Suprapubic skin (tissue), 4 donors: ENCODE measurements around the gene C22orf39. TPM values are rescaled to one million over a fixed set of nuclear protein-coding genes. Genes with fewer than 3 reads are reported as not detected.

Experiments
- DNase-seq, 2 donors: peaks; one replicate each; pipeline ENCODE4 v3.0.0-alpha.2; 2019; ENCODE audit warnings: low spot score in 2 of 2
- H3K27ac ChIP-seq: fragments of 200-600 bp; sonication (generic); one replicate; pipeline ENCODE4 v1.5.1; 2019
- H3K27me3 ChIP-seq: fragments of 200-600 bp; sonication (generic); one replicate; pipeline ENCODE4 v1.5.1; 2019
- H3K36me3 ChIP-seq: fragments of 200-600 bp; sonication (generic); one replicate; pipeline ENCODE4 v1.5.1; 2019
- H3K4me1 ChIP-seq: fragments of 200-600 bp; sonication (generic); one replicate; pipeline ENCODE4 v1.5.1; 2019
- H3K4me3 ChIP-seq: fragments of 200-600 bp; sonication (generic); one replicate; pipeline ENCODE4 v1.5.1; 2019; ENCODE audit warnings: mild to moderate bottlenecking
- H3K9me3 ChIP-seq: fragments of 200-600 bp; sonication (generic); one replicate; pipeline ENCODE4 v1.5.1; 2019
- EP300 ChIP-seq: sonication (generic); formaldehyde crosslinking; IDR thresholded peaks from one replicate; pipeline ENCODE4 v1.6.1; 2017; ENCODE audit warnings: antibody characterized with exemption
- POLR2A ChIP-seq, 2 donors: fragments of 450-650 bp; IDR thresholded peaks; one replicate each; pipeline ENCODE4 v1.6.1; 2017; ENCODE audit warnings: antibody characterized with exemption in 2 of 2, mild to moderate bottlenecking in 2 of 2, moderate library complexity in 2 of 2
- POLR2AphosphoS5 ChIP-seq, 3 donors: sonication (generic); formaldehyde crosslinking; IDR thresholded peaks; one replicate each; pipeline ENCODE4 v1.6.1; 2017; ENCODE audit warnings: antibody characterized with exemption in 3 of 3
- WGBS: methylation state at CpG from one replicate; pipeline ENCODE4 v1.1.5; 2018; 5-methylcytosine and 5-hydroxymethylcytosine counted together
- total RNA-seq, 4 donors: library from RNA; depleted of rRNA; stranded (reverse); fragments of >200 nt; gene quantifications; one replicate each; pipeline ENCODE4 v1.1.0, GENCODE V29; 2016
- TF ChIP-seq, protein P1 (sequence below), 2 donors: fragments of 200-600 bp in 1 of 2; fragments of 450-650 bp in 1 of 2; sonication (generic) in 1 of 2; IDR thresholded peaks; one replicate each; pipeline ENCODE4 v1.5.1; 2016 to 2019; ENCODE audit warnings: antibody characterized with exemption in 2 of 2, mild to moderate bottlenecking in 1 of 2, moderate library complexity in 1 of 2

C22orf39 gene
- total RNA-seq, 4 donors from 2014 or later, result 49.4 to 67.0 (median 51.7) TPM

DNA sequence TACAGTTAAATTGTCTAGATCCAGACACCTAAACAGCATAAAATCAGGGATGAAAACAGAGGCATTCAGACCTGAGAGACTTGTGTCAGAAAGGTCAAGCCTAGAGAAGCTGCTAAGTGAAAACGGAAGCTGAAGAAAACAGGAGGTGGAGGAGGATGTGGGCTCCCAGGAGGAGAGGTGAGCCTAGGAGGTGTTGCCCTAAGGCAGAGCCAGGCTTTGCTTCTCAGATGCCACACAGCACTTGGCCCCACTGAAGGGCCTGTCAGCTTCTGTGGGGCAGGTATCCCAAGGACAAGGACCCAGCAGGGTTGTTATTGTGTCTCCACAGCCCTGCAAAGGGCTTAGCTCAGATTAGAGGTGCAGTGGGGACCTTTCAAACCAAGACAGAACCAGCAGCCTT is 17.0 kb upstream of the C22orf39 start:
- H3K27me3 ChIP-seq, result no peaks in the 10 kb centered on the region
- no peak overlapping the region for H3K4me3 ChIP-seq
- 82% methylated on average over 1 of the region's 1 CpG for WGBS
- no peak overlapping the region for H3K27ac ChIP-seq
- DNase-seq, result peak in 1 of 2 donors; percentile 32
- peaks cover 76% of the 10 kb centered on the region for H3K36me3 ChIP-seq
- TF ChIP-seq POLR2AphosphoS5 (IDR thresholded peaks at IDR 0.05) (no peak), POLR2A (IDR thresholded peaks at IDR 0.05) (no peak), EP300 (no peak)
- TF ChIP-seq, protein P1, sequence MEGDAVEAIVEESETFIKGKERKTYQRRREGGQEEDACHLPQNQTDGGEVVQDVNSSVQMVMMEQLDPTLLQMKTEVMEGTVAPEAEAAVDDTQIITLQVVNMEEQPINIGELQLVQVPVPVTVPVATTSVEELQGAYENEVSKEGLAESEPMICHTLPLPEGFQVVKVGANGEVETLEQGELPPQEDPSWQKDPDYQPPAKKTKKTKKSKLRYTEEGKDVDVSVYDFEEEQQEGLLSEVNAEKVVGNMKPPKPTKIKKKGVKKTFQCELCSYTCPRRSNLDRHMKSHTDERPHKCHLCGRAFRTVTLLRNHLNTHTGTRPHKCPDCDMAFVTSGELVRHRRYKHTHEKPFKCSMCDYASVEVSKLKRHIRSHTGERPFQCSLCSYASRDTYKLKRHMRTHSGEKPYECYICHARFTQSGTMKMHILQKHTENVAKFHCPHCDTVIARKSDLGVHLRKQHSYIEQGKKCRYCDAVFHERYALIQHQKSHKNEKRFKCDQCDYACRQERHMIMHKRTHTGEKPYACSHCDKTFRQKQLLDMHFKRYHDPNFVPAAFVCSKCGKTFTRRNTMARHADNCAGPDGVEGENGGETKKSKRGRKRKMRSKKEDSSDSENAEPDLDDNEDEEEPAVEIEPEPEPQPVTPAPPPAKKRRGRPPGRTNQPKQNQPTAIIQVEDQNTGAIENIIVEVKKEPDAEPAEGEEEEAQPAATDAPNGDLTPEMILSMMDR (IDR thresholded peaks at IDR 0.05), result no peak
- no peaks in the 10 kb centered on the region for H3K9me3 ChIP-seq
- H3K4me1 ChIP-seq, result peaks cover 3% of the 10 kb centered on the region

DNA sequence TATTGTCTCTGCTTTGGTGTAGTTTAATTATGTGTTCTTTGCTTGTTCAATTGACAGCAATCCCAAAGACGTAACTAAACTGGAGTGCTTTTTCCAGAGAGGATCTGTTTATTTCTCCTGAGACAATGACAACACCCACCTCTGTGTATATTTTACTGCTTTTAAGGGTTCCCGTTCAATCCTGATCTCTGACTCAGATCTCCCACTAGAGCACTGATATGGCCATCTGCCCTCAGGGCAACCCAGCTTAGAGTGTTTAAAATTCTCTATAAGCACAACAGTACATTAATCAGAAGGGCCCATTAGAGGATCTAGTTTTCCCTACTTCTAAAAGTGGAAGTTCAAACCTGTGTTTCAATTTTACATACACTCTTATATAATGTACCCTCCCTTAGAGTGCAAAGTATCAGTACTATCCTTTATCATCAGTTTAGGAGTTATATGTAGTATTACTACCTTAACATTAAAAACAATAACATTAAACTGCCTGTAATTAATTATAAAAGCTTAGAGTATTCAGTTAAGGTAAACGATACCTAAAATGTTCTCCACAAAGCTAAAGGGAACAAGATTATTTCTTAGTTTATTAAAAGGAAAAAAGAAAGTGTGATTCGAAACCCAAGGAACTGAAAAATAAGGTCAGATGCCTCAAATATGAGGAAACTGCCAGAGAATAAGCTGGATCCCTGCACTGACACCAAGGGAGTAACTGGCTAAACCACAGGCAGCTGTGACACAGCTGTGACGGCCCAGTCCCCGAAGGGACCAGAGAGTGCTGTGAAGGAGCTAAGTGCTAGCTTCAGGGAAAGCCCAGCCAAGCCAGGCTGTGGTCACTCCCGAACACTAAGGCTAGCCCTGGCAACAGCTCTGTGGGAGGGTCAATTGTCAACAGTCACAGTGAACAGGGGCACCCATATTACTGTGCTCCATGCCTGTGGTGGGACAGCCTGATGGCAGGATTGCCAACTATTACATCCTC is 16.3 kb upstream of the C22orf39 start:
- Histone ChIP-seq H3K27ac (no peak overlapping the region), H3K27me3 (no peaks in the 10 kb centered on the region), H3K36me3 (peaks cover 75% of the 10 kb centered on the region), H3K4me1 (peaks cover 3% of the 10 kb centered on the region), H3K4me3 (no peak overlapping the region), H3K9me3 (no peaks in the 10 kb centered on the region)
- whole genome bisulfite sequencing, result 68% methylated on average over 7 of the region's 7 CpGs
- DNase-seq, result no peak
- TF ChIP-seq POLR2A (IDR thresholded peaks at IDR 0.05), result no peak
- TF ChIP-seq, protein P1 (IDR thresholded peaks at IDR 0.05), result no peak
- TF ChIP-seq EP300, result no peak
- no peak for TF ChIP-seq POLR2AphosphoS5 (IDR thresholded peaks at IDR 0.05)

DNA sequence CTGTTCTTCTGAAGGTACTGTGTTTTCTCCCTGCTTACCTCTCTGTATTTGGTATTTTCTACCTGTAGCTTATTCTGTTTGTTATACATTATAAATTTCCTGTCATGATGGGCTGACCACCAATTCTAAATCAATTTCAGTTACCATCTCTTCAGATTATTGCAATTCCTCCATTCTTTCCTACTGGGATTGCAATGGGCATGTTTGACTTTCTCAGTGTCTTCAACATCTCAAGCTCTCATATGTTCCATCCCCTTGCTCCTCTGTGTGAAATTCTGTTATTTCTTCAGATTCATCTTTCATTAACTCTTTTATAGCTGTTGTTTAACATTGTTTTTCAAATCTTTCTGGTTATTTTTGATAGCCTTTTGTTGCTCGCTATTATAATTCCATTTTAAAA is 15.5 kb upstream of the C22orf39 start:
- Histone ChIP-seq H3K36me3 (peaks cover 75% of the 10 kb centered on the region), H3K27ac (no peak overlapping the region), H3K4me3 (no peak overlapping the region), H3K4me1 (peaks cover 3% of the 10 kb centered on the region), H3K9me3 (no peaks in the 10 kb centered on the region), H3K27me3 (no peaks in the 10 kb centered on the region)
- TF ChIP-seq POLR2A (IDR thresholded peaks at IDR 0.05), result no peak
- TF ChIP-seq, protein P1 (IDR thresholded peaks at IDR 0.05), result no peak
- no peak for TF ChIP-seq EP300
- no peak for TF ChIP-seq POLR2AphosphoS5 (IDR thresholded peaks at IDR 0.05)
- DNase-seq, result no peak
- 97% methylated on average over 1 of the region's 1 CpG for WGBS

DNA sequence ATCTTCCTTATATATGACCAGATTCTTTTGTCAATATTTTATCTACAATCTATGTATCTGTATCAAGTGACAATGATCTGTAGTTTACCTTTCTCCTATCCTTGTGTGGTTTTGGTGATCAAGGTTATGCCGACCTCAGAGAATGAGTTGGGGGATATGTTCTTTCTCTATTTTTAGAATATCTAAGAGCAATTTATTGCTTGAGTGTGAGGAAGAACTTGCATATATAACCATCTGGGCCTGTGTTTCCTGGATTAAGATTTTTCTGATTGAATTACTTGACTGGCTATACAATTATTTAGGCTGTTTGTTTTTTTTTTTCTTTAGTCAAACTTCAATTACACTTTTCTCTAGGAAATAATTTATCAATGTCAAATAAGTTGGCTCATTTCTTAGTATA is 14.0 kb upstream of the C22orf39 start:
- H3K27me3 ChIP-seq, result no peaks in the 10 kb centered on the region
- H3K9me3 ChIP-seq, result no peaks in the 10 kb centered on the region
- 96% methylated on average over 1 of the region's 1 CpG for WGBS
- peaks cover 75% of the 10 kb centered on the region for H3K36me3 ChIP-seq
- DNase-seq, result no peak
- no peak overlapping the region for H3K4me3 ChIP-seq
- TF ChIP-seq POLR2AphosphoS5 (IDR thresholded peaks at IDR 0.05), result no peak
- TF ChIP-seq, protein P1 (IDR thresholded peaks at IDR 0.05), result no peak
- TF ChIP-seq POLR2A (IDR thresholded peaks at IDR 0.05), result no peak
- TF ChIP-seq EP300, result no peak
- H3K4me1 ChIP-seq, result peaks cover 3% of the 10 kb centered on the region
- H3K27ac ChIP-seq, result no peak overlapping the region

DNA sequence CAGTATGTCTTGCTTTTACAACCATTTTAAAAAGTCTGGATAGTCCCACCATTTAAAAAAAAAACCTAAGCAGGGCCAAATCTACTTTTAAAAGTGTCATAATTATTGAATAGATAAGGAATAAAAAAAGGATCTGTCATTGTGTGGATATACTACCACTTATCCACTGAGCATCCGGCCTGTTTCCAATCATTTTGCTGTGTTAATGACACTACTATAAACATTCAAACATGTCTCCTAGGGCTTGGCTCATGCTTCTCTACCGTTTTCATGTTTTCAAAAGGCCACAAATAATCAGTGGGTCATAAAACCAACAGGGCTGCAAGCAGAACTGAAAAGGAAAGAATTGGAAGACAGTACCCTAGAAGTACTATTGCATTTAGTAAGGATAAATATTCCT is 12.5 kb upstream of the C22orf39 start:
- WGBS, result 73% methylated on average over 2 of the region's 2 CpGs
- TF ChIP-seq EP300 (no peak), POLR2AphosphoS5 (IDR thresholded peaks at IDR 0.05) (no peak), POLR2A (IDR thresholded peaks at IDR 0.05) (no peak)
- TF ChIP-seq, protein P1 (IDR thresholded peaks at IDR 0.05), result no peak
- no peaks in the 10 kb centered on the region for H3K27me3 ChIP-seq
- no peak overlapping the region for H3K4me3 ChIP-seq
- H3K36me3 ChIP-seq, result peaks cover 75% of the 10 kb centered on the region
- H3K4me1 ChIP-seq, result peaks cover 3% of the 10 kb centered on the region
- no peak overlapping the region for H3K27ac ChIP-seq
- H3K9me3 ChIP-seq, result no peaks in the 10 kb centered on the region
- DNase-seq, result no peak
